Measurements from ENCODE around the gene GCNT2.
"Not testable (repeated sequence)": the region's sequence is repeated elsewhere in the genome, so short reads cannot be mapped to it uniquely, and the experiment has no call there.

The GCNT2 gene

DNA sequence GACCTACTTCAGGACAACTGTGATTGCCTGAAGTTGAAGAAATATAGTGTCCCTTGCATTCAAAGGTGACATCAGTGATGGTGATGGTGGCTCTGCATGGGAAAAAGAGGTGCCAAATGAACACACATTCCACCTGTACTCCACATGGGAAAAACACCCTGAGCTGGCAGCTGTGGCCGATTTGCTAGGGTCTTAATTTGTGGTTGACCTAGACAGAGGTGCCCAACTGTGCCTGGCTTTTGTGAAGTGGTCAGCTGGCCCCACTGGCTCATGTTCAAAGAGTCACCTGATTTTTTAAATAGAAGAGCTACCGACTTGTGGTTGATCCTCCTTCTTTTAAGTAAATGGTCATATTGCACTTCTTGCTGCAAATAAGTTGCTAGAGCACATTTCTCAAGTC is 7.6 kb upstream of the GCNT2 start:
- H3K4me1 ChIP-seq (ENCODE audit: control insufficient read depth, insufficient read depth, low read length), result peaks cover 6% of the 10 kb centered on the region
- no peaks in the 10 kb centered on the region for H3K9me3 ChIP-seq (ENCODE audit: control insufficient read depth, low read length)
- H3K27me3 ChIP-seq (ENCODE audit: control insufficient read depth, insufficient read depth, low read length, poor library complexity, severe bottlenecking), result no peaks in the 10 kb centered on the region
- no peaks in the 10 kb centered on the region for H3K36me3 ChIP-seq (ENCODE audit: control insufficient read depth, insufficient read depth, low read length)
- no peak overlapping the region for H3K4me3 ChIP-seq (ENCODE audit: insufficient read depth, low read depth, low read length)
- WGBS, 2 experiments, result 71 to 75% methylated on average over 2 of the region's 2 CpGs
- no peak overlapping the region for H3K27ac ChIP-seq (ENCODE audit: insufficient read depth, low read depth, low read length, poor library complexity, severe bottlenecking)

GRCh38 chr6:10514049-10514780 is 6.9 kb upstream of the GCNT2 start:
- Histone ChIP-seq H3K27ac (ENCODE audit: insufficient read depth, low read depth, low read length, poor library complexity, severe bottlenecking) (no peak overlapping the region), H3K4me3 (ENCODE audit: insufficient read depth, low read depth, low read length) (no peak overlapping the region), H3K27me3 (ENCODE audit: control insufficient read depth, insufficient read depth, low read length, poor library complexity, severe bottlenecking) (no peaks in the 10 kb centered on the region), H3K9me3 (ENCODE audit: control insufficient read depth, low read length) (no peaks in the 10 kb centered on the region), H3K36me3 (ENCODE audit: control insufficient read depth, insufficient read depth, low read length) (no peaks in the 10 kb centered on the region), H3K4me1 (ENCODE audit: control insufficient read depth, insufficient read depth, low read length) (peaks cover 6% of the 10 kb centered on the region)
- 85% methylated on average over 15 of the region's 15 CpGs for WGBS, 2 experiments

GRCh38 chr6:10516953-10517352 is 4.2 kb upstream of the GCNT2 start:
- Histone ChIP-seq H3K4me3 (ENCODE audit: insufficient read depth, low read depth, low read length) (no peak overlapping the region), H3K27me3 (ENCODE audit: control insufficient read depth, insufficient read depth, low read length, poor library complexity, severe bottlenecking) (no peaks in the 10 kb centered on the region), H3K4me1 (ENCODE audit: control insufficient read depth, insufficient read depth, low read length) (peaks cover 9% of the 10 kb centered on the region), H3K9me3 (ENCODE audit: control insufficient read depth, low read length) (no peaks in the 10 kb centered on the region), H3K36me3 (ENCODE audit: control insufficient read depth, insufficient read depth, low read length) (no peaks in the 10 kb centered on the region), H3K27ac (ENCODE audit: insufficient read depth, low read depth, low read length, poor library complexity, severe bottlenecking) (no peak overlapping the region)
- 98 to 100% methylated on average over 3 to 4 of the region's 4 CpGs for WGBS, 2 experiments

DNA sequence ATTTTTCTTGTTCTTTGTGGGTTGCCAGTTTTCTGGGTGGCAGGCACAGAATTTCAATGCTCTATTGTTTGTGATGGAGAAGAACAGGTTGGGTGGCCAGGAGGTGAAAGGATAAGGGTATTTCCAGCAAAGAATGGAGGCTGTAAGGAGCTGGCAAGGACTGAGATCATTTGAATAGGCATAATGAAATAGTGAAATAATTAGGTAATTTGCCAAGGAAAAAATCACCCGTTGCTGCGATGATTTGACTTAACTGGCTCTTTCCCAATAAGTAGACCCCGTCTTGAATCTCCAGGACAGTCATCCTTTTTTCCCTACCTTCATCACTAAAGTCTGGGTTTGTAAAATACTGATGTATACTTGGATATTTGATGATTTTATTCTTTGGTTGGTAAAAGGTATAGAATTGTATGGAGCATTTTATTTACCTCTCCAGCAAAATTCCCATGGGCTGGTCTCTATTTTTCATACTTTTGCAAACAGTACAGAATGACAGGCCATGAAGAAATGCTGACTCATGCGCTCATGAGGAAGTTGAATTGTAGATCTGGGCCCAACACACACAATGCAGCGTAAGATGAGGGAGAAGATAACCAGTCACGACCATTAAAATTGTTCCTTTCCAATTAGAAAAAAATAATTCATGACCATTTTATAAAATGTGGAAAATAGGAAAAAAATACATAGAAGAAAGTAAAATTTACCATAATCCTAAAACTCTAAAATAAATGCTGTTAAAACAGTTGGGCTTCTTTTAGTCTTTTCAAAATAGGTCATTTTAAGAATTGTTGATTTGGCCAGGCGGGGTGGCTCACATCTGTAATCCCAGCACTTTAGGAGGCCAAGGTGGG is 2.4 kb upstream of the GCNT2 start:
- no peaks in the 10 kb centered on the region for H3K27me3 ChIP-seq (ENCODE audit: control insufficient read depth, insufficient read depth, low read length, poor library complexity, severe bottlenecking)
- H3K27ac ChIP-seq (ENCODE audit: insufficient read depth, low read depth, low read length, poor library complexity, severe bottlenecking), result no peak overlapping the region
- no peaks in the 10 kb centered on the region for H3K36me3 ChIP-seq (ENCODE audit: control insufficient read depth, insufficient read depth, low read length)
- no peak overlapping the region for H3K4me3 ChIP-seq (ENCODE audit: insufficient read depth, low read depth, low read length)
- H3K9me3 ChIP-seq (ENCODE audit: control insufficient read depth, low read length), result no peaks in the 10 kb centered on the region
- peaks cover 9% of the 10 kb centered on the region for H3K4me1 ChIP-seq (ENCODE audit: control insufficient read depth, insufficient read depth, low read length)
- WGBS, 2 experiments, result 87 to 90% methylated on average over 6 of the region's 7 CpGs

DNA sequence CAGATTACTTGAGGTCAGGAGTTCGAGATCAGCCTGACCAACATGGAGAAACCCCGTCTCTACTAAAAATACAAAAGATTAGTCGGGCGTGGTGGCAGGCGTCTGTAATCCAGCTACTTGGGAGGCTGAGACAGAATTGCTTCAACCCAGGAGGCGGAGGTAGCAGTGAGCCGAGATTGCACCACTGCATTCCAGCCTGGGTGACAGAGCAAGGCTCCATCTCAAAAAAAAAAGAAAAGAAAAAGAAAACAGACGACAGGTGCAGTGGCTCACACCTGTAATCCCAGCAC is 1.8 kb upstream of the GCNT2 start:
- not testable (repeated sequence) for H3K9me3 ChIP-seq (ENCODE audit: control insufficient read depth, low read length); H3K27me3 ChIP-seq (ENCODE audit: control insufficient read depth, insufficient read depth, low read length, poor library complexity, severe bottlenecking); H3K4me1 ChIP-seq (ENCODE audit: control insufficient read depth, insufficient read depth, low read length); H3K27ac ChIP-seq (ENCODE audit: insufficient read depth, low read depth, low read length, poor library complexity, severe bottlenecking); H3K4me3 ChIP-seq (ENCODE audit: insufficient read depth, low read depth, low read length); H3K36me3 ChIP-seq (ENCODE audit: control insufficient read depth, insufficient read depth, low read length)
- 79 to 86% methylated on average over 8 of the region's 8 CpGs for WGBS, 2 experiments

- peaks cover 9% of the 10 kb centered on the region for H3K4me1 ChIP-seq (ENCODE audit: control insufficient read depth, insufficient read depth, low read length)
- peak overlapping the region; percentile 38 for H3K27ac ChIP-seq (ENCODE audit: insufficient read depth, low read depth, low read length, poor library complexity, severe bottlenecking)
- WGBS, 2 experiments, result 54 to 67% methylated on average over 2 of the region's 2 CpGs
- H3K4me3 ChIP-seq (ENCODE audit: insufficient read depth, low read depth, low read length), result no peak overlapping the region
- H3K27me3 ChIP-seq (ENCODE audit: control insufficient read depth, insufficient read depth, low read length, poor library complexity, severe bottlenecking), result no peaks in the 10 kb centered on the region
- H3K36me3 ChIP-seq (ENCODE audit: control insufficient read depth, insufficient read depth, low read length), result no peaks in the 10 kb centered on the region
- H3K9me3 ChIP-seq (ENCODE audit: control insufficient read depth, low read length), result no peaks in the 10 kb centered on the region
Measured at GRCh38 chr6:10520468-10520867, 683 bp upstream of the GCNT2 start.

GRCh38 chr6:10522929-10523573 is 1.9 kb downstream of the GCNT2 start:
- Histone ChIP-seq H3K27me3 (ENCODE audit: control insufficient read depth, insufficient read depth, low read length, poor library complexity, severe bottlenecking) (no peaks in the 10 kb centered on the region), H3K27ac (ENCODE audit: insufficient read depth, low read depth, low read length, poor library complexity, severe bottlenecking) (no peak overlapping the region)

GRCh38 chr6:10526156-10526555 is 5.0 kb downstream of the GCNT2 start:
- WGBS, 2 experiments, result 94 to 95% methylated on average over 6 of the region's 6 CpGs
- no peaks in the 10 kb centered on the region for H3K9me3 ChIP-seq (ENCODE audit: control insufficient read depth, low read length)
- no peaks in the 10 kb centered on the region for H3K27me3 ChIP-seq (ENCODE audit: control insufficient read depth, insufficient read depth, low read length, poor library complexity, severe bottlenecking)
- H3K4me1 ChIP-seq (ENCODE audit: control insufficient read depth, insufficient read depth, low read length), result no peaks in the 10 kb centered on the region
- no peak overlapping the region for H3K4me3 ChIP-seq (ENCODE audit: insufficient read depth, low read depth, low read length)
- H3K27ac ChIP-seq (ENCODE audit: insufficient read depth, low read depth, low read length, poor library complexity, severe bottlenecking), result no peak overlapping the region
- H3K36me3 ChIP-seq (ENCODE audit: control insufficient read depth, insufficient read depth, low read length), result no peaks in the 10 kb centered on the region

More at GRCh38 chr6:10522929-10523573, 1.9 kb downstream of the GCNT2 start:
- Histone ChIP-seq H3K36me3 (ENCODE audit: control insufficient read depth, insufficient read depth, low read length) (no peaks in the 10 kb centered on the region), H3K9me3 (ENCODE audit: control insufficient read depth, low read length) (no peaks in the 10 kb centered on the region), H3K4me1 (ENCODE audit: control insufficient read depth, insufficient read depth, low read length) (peaks cover 9% of the 10 kb centered on the region), H3K4me3 (ENCODE audit: insufficient read depth, low read depth, low read length) (no peak overlapping the region)
- WGBS, 2 experiments, result 44 to 47% methylated on average over 21 of the region's 21 CpGs

DNA sequence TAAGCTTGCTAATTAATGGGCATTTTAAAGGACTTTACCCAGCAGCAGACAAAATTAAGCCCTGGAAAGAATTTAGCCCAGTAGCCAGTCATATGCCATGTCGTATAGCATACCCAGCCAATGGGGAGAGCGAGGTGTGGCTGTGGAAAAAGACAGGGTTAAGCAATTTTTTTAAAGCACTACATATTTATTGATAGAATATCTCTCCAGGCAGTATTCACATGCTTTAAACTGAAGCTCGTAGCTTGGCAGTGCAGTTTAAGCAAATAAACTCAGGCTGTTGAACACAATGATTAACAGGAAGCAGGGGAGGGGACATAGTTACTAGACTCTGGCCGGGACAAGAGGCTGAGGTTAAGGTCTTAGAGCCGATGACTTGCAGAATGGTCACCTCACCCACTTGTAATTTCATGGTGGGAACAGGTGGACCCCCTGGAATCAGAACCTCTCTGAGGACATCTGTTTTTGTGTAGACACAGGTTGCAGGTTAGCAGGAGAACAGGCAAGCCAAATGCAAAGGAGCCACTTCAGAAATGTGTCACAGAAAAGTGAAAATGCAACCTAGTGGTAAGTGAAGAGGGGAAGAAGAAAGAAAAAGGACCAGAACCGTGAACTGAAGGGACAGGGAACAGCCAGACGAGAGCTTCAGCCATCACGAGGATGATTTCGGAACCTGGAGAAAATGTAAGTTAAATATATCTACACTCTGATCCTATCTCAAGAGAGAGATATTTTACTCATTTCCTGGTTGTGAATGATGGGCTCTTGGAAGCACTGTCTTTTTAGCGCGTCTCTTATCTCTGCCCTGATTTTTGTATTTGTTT is 7.2 kb downstream of the GCNT2 start:
- Histone ChIP-seq H3K9me3 (ENCODE audit: control insufficient read depth, low read length) (no peaks in the 10 kb centered on the region), H3K4me3 (ENCODE audit: insufficient read depth, low read depth, low read length) (no peak overlapping the region), H3K4me1 (ENCODE audit: control insufficient read depth, insufficient read depth, low read length) (no peaks in the 10 kb centered on the region), H3K27ac (ENCODE audit: insufficient read depth, low read depth, low read length, poor library complexity, severe bottlenecking) (no peak overlapping the region), H3K27me3 (ENCODE audit: control insufficient read depth, insufficient read depth, low read length, poor library complexity, severe bottlenecking) (no peaks in the 10 kb centered on the region), H3K36me3 (ENCODE audit: control insufficient read depth, insufficient read depth, low read length) (no peaks in the 10 kb centered on the region)
- 89 to 92% methylated on average over 10 to 11 of the region's 11 CpGs for WGBS, 2 experiments

Data from ectodermal cell (in vitro differentiated cells).